ENCODE data around the gene GPR65.
A peak's percentile ranks its signal among the peaks of the same experiment; 100 is the strongest.

The GPR65 gene

GRCh38 chr14:87995500-87996290 is 9.2 kb upstream of the GPR65 start:
- Mint-ChIP-seq H3K27me3 (no peaks in the 10 kb centered on the region), H3K9me3 (no peaks in the 10 kb centered on the region), H3K4me1 (ENCODE audit: low read depth) (peaks cover 55% of the 10 kb centered on the region), H3K27ac (peak overlapping the region; percentile 95), H3K36me3 (ENCODE audit: low read depth) (no peaks in the 10 kb centered on the region), H3K4me3 (no peak overlapping the region)

GRCh38 chr14:87996291-87996592 is 8.7 kb upstream of the GPR65 start:
- Mint-ChIP-seq H3K27me3 (no peaks in the 10 kb centered on the region), H3K9me3 (no peaks in the 10 kb centered on the region), H3K4me3 (no peak overlapping the region), H3K27ac (peak overlapping the region; percentile 95), H3K4me1 (ENCODE audit: low read depth) (peaks cover 56% of the 10 kb centered on the region), H3K36me3 (ENCODE audit: low read depth) (no peaks in the 10 kb centered on the region)

- Mint-ChIP-seq H3K4me3 (no peak overlapping the region), H3K27me3 (no peaks in the 10 kb centered on the region), H3K9me3 (no peaks in the 10 kb centered on the region), H3K27ac (no peak overlapping the region), H3K36me3 (ENCODE audit: low read depth) (no peaks in the 10 kb centered on the region), H3K4me1 (ENCODE audit: low read depth) (peaks cover 58% of the 10 kb centered on the region)
Measured at GRCh38 chr14:87998482-87998881, 6.5 kb upstream of the GPR65 start.

GRCh38 chr14:87999277-87999676 is 5.7 kb upstream of the GPR65 start:
- H3K36me3 Mint-ChIP-seq (ENCODE audit: low read depth) = no peaks in the 10 kb centered on the region
- no peaks in the 10 kb centered on the region for H3K9me3 Mint-ChIP-seq
- H3K27me3 Mint-ChIP-seq = no peaks in the 10 kb centered on the region
- H3K4me1 Mint-ChIP-seq (ENCODE audit: low read depth) = peaks cover 57% of the 10 kb centered on the region
- no peak overlapping the region for H3K27ac Mint-ChIP-seq
- H3K4me3 Mint-ChIP-seq = no peak overlapping the region

- Mint-ChIP-seq H3K36me3 (ENCODE audit: low read depth) (peaks cover 7% of the 10 kb centered on the region), H3K9me3 (no peaks in the 10 kb centered on the region), H3K27me3 (no peaks in the 10 kb centered on the region), H3K4me1 (ENCODE audit: low read depth) (peaks cover 54% of the 10 kb centered on the region), H3K27ac (peak overlapping the region; percentile 69), H3K4me3 (peak overlapping the region; percentile 12)
Measured at GRCh38 chr14:88002421-88003075, 2.4 kb upstream of the GPR65 start.

- Mint-ChIP-seq H3K27me3 (no peaks in the 10 kb centered on the region), H3K36me3 (ENCODE audit: low read depth) (peaks cover 15% of the 10 kb centered on the region), H3K4me1 (ENCODE audit: low read depth) (peaks cover 63% of the 10 kb centered on the region), H3K4me3 (peak overlapping the region; percentile 51), H3K9me3 (no peaks in the 10 kb centered on the region), H3K27ac (peak overlapping the region; percentile 79)
Measured at GRCh38 chr14:88003425-88003824, 1.5 kb upstream of the GPR65 start.

GRCh38 chr14:88004506-88005036 is 364 bp upstream of the GPR65 start:
- Mint-ChIP-seq H3K27ac (peak overlapping the region; percentile 85), H3K27me3 (no peaks in the 10 kb centered on the region), H3K36me3 (ENCODE audit: low read depth) (peaks cover 26% of the 10 kb centered on the region), H3K9me3 (no peaks in the 10 kb centered on the region), H3K4me1 (ENCODE audit: low read depth) (peaks cover 74% of the 10 kb centered on the region), H3K4me3 (peak overlapping the region; percentile 97)

- Mint-ChIP-seq H3K4me3 (peak overlapping the region; percentile 97), H3K9me3 (no peaks in the 10 kb centered on the region), H3K27ac (peak overlapping the region; percentile 98), H3K36me3 (ENCODE audit: low read depth) (peaks cover 41% of the 10 kb centered on the region), H3K4me1 (ENCODE audit: low read depth) (peaks cover 84% of the 10 kb centered on the region), H3K27me3 (no peaks in the 10 kb centered on the region)
Measured at GRCh38 chr14:88005978-88006851, 1.3 kb downstream of the GPR65 start.

- peak overlapping the region; percentile 97 for H3K4me3 Mint-ChIP-seq
- no peaks in the 10 kb centered on the region for H3K9me3 Mint-ChIP-seq
- H3K27ac Mint-ChIP-seq = peak overlapping the region; percentile 84
- H3K4me1 Mint-ChIP-seq (ENCODE audit: low read depth) = peaks cover 85% of the 10 kb centered on the region
- no peaks in the 10 kb centered on the region for H3K27me3 Mint-ChIP-seq
- peaks cover 55% of the 10 kb centered on the region for H3K36me3 Mint-ChIP-seq (ENCODE audit: low read depth)
Measured at GRCh38 chr14:88007608-88008007, 2.7 kb downstream of the GPR65 start.

GRCh38 chr14:88008039-88008742 is 3.3 kb downstream of the GPR65 start:
- peak overlapping the region; percentile 97 for H3K4me3 Mint-ChIP-seq
- H3K4me1 Mint-ChIP-seq (ENCODE audit: low read depth) = peaks cover 82% of the 10 kb centered on the region
- H3K27ac Mint-ChIP-seq = peak overlapping the region; percentile 93
- no peaks in the 10 kb centered on the region for H3K9me3 Mint-ChIP-seq
- H3K36me3 Mint-ChIP-seq (ENCODE audit: low read depth) = peaks cover 55% of the 10 kb centered on the region
- H3K27me3 Mint-ChIP-seq = no peaks in the 10 kb centered on the region

- Mint-ChIP-seq H3K4me3 (peak overlapping the region; percentile 97), H3K4me1 (ENCODE audit: low read depth) (peaks cover 79% of the 10 kb centered on the region), H3K36me3 (ENCODE audit: low read depth) (peaks cover 61% of the 10 kb centered on the region), H3K27ac (peak overlapping the region; percentile 93), H3K27me3 (no peaks in the 10 kb centered on the region), H3K9me3 (no peaks in the 10 kb centered on the region)
Measured at GRCh38 chr14:88009486-88009885, 4.6 kb downstream of the GPR65 start.

- Mint-ChIP-seq H3K27ac (no peak overlapping the region), H3K9me3 (no peaks in the 10 kb centered on the region), H3K36me3 (ENCODE audit: low read depth) (peaks cover 62% of the 10 kb centered on the region)
Measured at GRCh38 chr14:88010331-88010730, 5.4 kb downstream of the GPR65 start.

GRCh38 chr14:88012495-88012894 is 7.6 kb downstream of the GPR65 start:
- Mint-ChIP-seq H3K27me3 (no peaks in the 10 kb centered on the region), H3K9me3 (no peaks in the 10 kb centered on the region), H3K4me1 (ENCODE audit: low read depth) (peaks cover 72% of the 10 kb centered on the region), H3K27ac (peak overlapping the region; percentile 6), H3K4me3 (no peak overlapping the region), H3K36me3 (ENCODE audit: low read depth) (peaks cover 76% of the 10 kb centered on the region)

More at GRCh38 chr14:88010331-88010730, 5.4 kb downstream of the GPR65 start:
- no peaks in the 10 kb centered on the region for H3K27me3 Mint-ChIP-seq
- peaks cover 77% of the 10 kb centered on the region for H3K4me1 Mint-ChIP-seq (ENCODE audit: low read depth)
- no peak overlapping the region for H3K4me3 Mint-ChIP-seq

GRCh38 chr14:88013750-88014349 is 8.9 kb downstream of the GPR65 start:
- Mint-ChIP-seq H3K36me3 (ENCODE audit: low read depth) (peaks cover 75% of the 10 kb centered on the region), H3K27me3 (no peaks in the 10 kb centered on the region), H3K9me3 (no peaks in the 10 kb centered on the region), H3K27ac (peak overlapping the region; percentile 79), H3K4me1 (ENCODE audit: low read depth) (peaks cover 67% of the 10 kb centered on the region), H3K4me3 (no peak overlapping the region)

Measured in stimulated activated naive CD8-positive, alpha-beta T cell treated with anti-CD3 and anti-CD28 coated beads, Interleukin-15, Interleukin-2, amounts not matched to agents 100 ng/mL and 50 ng/mL, for 24 hours (primary cell).